Ishikawa (cell line): ENCODE measurements around the gene GLRA1.

ENCODE experiments used
- CEBPB ChIP-seq: IDR thresholded peaks from 2 replicates; pipeline ENCODE4 v1.6.1; 2012
- CREB1 ChIP-seq: IDR thresholded peaks from 2 replicates; pipeline ENCODE4 v1.6.1; 2012; ENCODE audit warnings: low read depth
- EGR1 ChIP-seq: IDR thresholded peaks from 2 replicates; pipeline ENCODE4 v1.6.1; 2012
- EP300 ChIP-seq: IDR thresholded peaks from 2 replicates; pipeline ENCODE4 v1.6.1; 2012; ENCODE audit warnings: borderline replicate concordance
- FOXM1 ChIP-seq: IDR thresholded peaks from 2 replicates; pipeline ENCODE4 v1.6.1; 2012; ENCODE audit warnings: low read depth, borderline replicate concordance
- NFIC ChIP-seq: IDR thresholded peaks from 2 replicates; pipeline ENCODE4 v1.6.1; 2012
- RAD21 ChIP-seq: IDR thresholded peaks from 2 replicates; pipeline ENCODE4 v1.6.1; 2012; ENCODE audit warnings: low read depth
- TAF1 ChIP-seq: IDR thresholded peaks from 2 replicates; pipeline ENCODE4 v1.6.1; 2012; ENCODE audit warnings: low read depth, mild to moderate bottlenecking
- TCF12 ChIP-seq: IDR thresholded peaks from 2 replicates; pipeline ENCODE4 v1.6.1; 2012; ENCODE audit warnings: low read depth
- TEAD4 ChIP-seq: IDR thresholded peaks from 2 replicates; pipeline ENCODE4 v1.6.1; 2012
- YY1 ChIP-seq: IDR thresholded peaks from 2 replicates; pipeline ENCODE4 v1.6.1; 2012; ENCODE audit warnings: low read depth
- ZBTB7A ChIP-seq: IDR thresholded peaks from 2 replicates; pipeline ENCODE4 v1.6.1; 2012; ENCODE audit warnings: low read depth
- TF ChIP-seq, protein P1 (sequence below): IDR thresholded peaks from 2 replicates; pipeline ENCODE4 v1.6.1; 2012
- TF ChIP-seq, protein P2 (sequence below): IDR thresholded peaks from 2 replicates; pipeline ENCODE4 v1.6.1; 2012
- TF ChIP-seq, protein P3 (sequence below): IDR thresholded peaks from 2 replicates; pipeline ENCODE4 v1.6.1; 2012; ENCODE audit warnings: low read depth, mild to moderate bottlenecking

GLRA1 gene

DNA sequence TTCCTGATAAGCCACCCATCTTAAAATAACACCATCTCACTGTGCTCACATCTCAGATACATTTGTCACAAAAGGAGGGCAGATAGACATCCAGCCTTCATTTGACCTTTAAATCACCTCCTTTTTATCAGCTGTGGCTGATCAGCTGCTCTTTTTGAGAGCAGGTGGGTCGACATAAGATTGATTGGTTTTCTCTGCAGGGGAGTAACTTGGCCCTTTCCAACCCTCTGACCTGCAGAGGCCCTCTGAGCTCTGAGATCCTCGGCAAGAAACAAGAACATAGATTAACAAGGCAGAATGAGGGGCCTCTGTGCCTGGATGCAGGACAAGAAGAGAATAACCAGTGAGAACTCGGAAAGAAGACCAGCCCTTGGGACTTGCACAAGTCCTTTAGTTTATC lies 33.5 kb upstream of the GLRA1 start:
- TF ChIP-seq EGR1 (no peak), EP300 (no peak), CEBPB (no peak), YY1 (no peak), NFIC (no peak), RAD21 (no peak), CREB1 (no peak), TAF1 (no peak)
- TF ChIP-seq, protein P1, sequence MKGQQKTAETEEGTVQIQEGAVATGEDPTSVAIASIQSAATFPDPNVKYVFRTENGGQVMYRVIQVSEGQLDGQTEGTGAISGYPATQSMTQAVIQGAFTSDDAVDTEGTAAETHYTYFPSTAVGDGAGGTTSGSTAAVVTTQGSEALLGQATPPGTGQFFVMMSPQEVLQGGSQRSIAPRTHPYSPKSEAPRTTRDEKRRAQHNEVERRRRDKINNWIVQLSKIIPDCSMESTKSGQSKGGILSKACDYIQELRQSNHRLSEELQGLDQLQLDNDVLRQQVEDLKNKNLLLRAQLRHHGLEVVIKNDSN, result no peak

DNA sequence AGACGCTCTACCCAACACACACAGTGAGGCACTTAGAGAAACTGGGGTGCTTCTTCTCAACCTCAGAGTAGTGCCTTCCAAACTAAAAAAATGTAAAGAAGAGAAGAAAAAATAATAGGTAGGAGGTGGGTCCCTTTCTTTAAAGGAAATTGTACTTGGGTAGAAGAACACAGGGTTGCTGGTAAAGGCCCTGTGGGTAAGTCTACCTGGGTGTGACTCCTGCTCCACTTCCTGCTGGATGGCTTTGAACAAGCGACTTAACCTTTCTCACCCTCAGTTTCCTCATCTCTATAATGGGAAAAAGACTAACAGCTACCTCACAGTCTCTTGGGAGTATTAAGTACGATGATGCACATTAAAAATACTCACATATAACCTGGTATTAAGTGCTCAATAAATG lies 32.1 kb upstream of the GLRA1 start:
- TF ChIP-seq FOXM1 (no peak), CREB1 (no peak), ZBTB7A (no peak), EP300 (no peak), RAD21 (no peak), YY1 (no peak), CEBPB (no peak)
- TF ChIP-seq, protein P2, sequence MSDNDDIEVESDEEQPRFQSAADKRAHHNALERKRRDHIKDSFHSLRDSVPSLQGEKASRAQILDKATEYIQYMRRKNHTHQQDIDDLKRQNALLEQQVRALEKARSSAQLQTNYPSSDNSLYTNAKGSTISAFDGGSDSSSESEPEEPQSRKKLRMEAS, result no peak
- TF ChIP-seq, protein P3, sequence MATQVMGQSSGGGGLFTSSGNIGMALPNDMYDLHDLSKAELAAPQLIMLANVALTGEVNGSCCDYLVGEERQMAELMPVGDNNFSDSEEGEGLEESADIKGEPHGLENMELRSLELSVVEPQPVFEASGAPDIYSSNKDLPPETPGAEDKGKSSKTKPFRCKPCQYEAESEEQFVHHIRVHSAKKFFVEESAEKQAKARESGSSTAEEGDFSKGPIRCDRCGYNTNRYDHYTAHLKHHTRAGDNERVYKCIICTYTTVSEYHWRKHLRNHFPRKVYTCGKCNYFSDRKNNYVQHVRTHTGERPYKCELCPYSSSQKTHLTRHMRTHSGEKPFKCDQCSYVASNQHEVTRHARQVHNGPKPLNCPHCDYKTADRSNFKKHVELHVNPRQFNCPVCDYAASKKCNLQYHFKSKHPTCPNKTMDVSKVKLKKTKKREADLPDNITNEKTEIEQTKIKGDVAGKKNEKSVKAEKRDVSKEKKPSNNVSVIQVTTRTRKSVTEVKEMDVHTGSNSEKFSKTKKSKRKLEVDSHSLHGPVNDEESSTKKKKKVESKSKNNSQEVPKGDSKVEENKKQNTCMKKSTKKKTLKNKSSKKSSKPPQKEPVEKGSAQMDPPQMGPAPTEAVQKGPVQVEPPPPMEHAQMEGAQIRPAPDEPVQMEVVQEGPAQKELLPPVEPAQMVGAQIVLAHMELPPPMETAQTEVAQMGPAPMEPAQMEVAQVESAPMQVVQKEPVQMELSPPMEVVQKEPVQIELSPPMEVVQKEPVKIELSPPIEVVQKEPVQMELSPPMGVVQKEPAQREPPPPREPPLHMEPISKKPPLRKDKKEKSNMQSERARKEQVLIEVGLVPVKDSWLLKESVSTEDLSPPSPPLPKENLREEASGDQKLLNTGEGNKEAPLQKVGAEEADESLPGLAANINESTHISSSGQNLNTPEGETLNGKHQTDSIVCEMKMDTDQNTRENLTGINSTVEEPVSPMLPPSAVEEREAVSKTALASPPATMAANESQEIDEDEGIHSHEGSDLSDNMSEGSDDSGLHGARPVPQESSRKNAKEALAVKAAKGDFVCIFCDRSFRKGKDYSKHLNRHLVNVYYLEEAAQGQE, result no peak

DNA sequence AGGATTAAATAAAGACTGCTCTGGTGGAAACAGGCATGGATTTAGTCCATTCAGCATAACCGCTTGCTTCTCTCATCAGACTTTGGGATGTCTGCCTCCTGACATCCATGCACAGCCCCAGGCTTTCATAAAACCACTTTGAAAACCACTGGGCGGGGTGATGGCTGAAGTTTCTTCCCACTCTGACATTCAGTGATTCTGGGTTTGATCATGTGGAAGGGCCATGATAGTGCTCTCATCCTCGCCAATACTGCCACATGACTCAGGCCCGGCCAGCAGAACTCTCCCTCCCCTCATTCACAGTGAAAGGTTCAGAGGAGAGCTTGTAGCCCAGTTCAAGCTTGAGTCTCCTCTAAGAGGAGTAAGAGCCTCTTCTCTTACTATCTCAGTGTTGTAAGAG lies 29.6 kb upstream of the GLRA1 start:
- no peak for TF ChIP-seq CEBPB
- TF ChIP-seq, protein P2, result no peak
- TF ChIP-seq, protein P3, result no peak
- TF ChIP-seq RAD21, result no peak
- TF ChIP-seq ZBTB7A, result no peak
- TF ChIP-seq YY1, result no peak
- TF ChIP-seq CREB1, result no peak
- TF ChIP-seq TCF12, result no peak
- TF ChIP-seq NFIC, result no peak
- TF ChIP-seq, protein P1, result no peak
- TF ChIP-seq TEAD4, result no peak

DNA sequence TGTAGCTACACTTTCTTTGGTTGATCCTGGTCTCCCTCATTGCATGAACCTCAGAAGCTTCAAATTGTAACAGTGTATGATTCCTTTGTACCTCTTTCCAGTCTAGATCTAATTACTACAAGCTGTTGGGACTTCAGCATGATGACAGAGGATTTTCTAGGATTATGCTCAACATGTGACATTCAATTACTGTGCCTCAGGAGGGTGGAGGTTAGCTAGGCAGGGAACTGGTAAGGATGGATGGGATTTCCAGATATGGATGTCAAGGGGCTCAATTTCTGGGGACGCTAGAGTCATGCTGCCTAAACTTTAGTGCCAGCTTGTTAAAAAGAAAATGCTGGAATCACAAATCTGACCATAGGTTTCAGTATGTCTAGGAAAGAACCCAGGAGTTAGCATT lies 29.2 kb upstream of the GLRA1 start:
- no peak for TF ChIP-seq CEBPB
- TF ChIP-seq RAD21, result no peak
- TF ChIP-seq TCF12, result no peak
- TF ChIP-seq ZBTB7A, result no peak
- no peak for TF ChIP-seq TEAD4
- TF ChIP-seq YY1, result no peak
- TF ChIP-seq, protein P3, result no peak
- no peak for TF ChIP-seq EGR1
- TF ChIP-seq, protein P1, result no peak
- TF ChIP-seq, protein P2, result no peak
- TF ChIP-seq EP300, result no peak
- no peak for TF ChIP-seq NFIC
- no peak for TF ChIP-seq FOXM1
- TF ChIP-seq TAF1, result no peak
- TF ChIP-seq CREB1, result no peak
